ENCODE results near the gene KRTAP4-4.
"Not testable (repeated sequence)": the region's sequence is repeated elsewhere in the genome, so short reads cannot be mapped to it uniquely, and the experiment has no call there.

Gene KRTAP4-4

DNA sequence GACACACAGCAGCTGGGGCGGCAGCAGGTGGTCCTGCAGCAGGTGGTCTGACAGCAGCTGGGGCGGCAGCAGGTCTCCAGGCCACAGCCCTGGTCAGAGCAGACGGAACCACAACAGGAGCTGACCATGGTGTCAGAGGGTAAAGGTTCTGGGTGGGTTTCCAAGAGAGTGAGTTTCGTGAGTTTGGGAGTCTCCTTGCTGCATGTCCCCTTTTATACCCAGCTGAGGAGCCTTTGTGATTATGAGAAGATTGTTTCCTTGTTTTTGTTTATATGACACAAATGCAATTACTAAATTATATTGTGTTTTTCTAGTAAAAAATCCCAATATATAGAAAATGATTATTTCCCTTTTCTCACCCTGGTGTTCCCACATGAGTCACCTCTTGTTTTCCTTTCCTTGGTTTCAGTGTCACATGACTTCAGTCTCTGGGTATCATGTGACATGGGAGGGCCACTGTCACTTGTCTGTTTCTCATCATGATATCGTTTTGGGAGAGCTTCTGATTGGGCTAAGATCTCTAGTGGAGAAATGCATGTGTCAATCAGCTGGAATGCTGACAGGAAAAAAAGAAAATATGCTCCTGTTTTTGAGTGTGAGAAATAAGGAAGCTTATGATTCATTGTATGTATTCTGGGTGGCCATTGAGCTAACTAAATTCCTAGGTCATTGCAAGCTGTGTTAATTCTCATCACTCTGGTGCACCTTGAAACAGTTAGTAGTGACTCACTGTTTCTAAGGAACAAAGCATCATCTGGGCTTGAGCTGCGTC, 20.0 kb downstream of the KRTAP4-4 start, which contains the start of gene KRTAP4-6:
TSS of gene KRTAP4-6 (minus strand) at position 185 of the 772 bp plus-strand sequence. CDS start at position 128, 57 bp downstream.
- no peak within 1 kb of the TSS for H3K9ac ChIP-seq (ENCODE audit: low read depth, low read length, poor library complexity, severe bottlenecking)
- H3K4me2 ChIP-seq (ENCODE audit: low read depth, low read length, poor library complexity, severe bottlenecking), result no peak within 1 kb of the TSS
- H2AFZ ChIP-seq (ENCODE audit: low read length), result no peak within 1 kb of the TSS
- no peaks in the 10 kb centered on the region for H3K79me2 ChIP-seq (ENCODE audit: insufficient read depth, low read length)
- H3K9me3 ChIP-seq (ENCODE audit: insufficient read depth, low read depth, low read length), result peaks cover 9% of the 10 kb centered on the region; the same call in 1 of the 2 replicates
- H4K20me1 ChIP-seq (ENCODE audit: insufficient read depth, low read length, poor library complexity, severe bottlenecking), result no peaks in the 10 kb centered on the region
- H3K27me3 ChIP-seq (ENCODE audit: insufficient read depth, low read length, poor library complexity, severe bottlenecking), result no peaks in the 10 kb centered on the region
- TF ChIP-seq EZH2phosphoT487 (IDR thresholded peaks at IDR 0.05; ENCODE audit: borderline replicate concordance), result no peak
- TF ChIP-seq, protein P1, sequence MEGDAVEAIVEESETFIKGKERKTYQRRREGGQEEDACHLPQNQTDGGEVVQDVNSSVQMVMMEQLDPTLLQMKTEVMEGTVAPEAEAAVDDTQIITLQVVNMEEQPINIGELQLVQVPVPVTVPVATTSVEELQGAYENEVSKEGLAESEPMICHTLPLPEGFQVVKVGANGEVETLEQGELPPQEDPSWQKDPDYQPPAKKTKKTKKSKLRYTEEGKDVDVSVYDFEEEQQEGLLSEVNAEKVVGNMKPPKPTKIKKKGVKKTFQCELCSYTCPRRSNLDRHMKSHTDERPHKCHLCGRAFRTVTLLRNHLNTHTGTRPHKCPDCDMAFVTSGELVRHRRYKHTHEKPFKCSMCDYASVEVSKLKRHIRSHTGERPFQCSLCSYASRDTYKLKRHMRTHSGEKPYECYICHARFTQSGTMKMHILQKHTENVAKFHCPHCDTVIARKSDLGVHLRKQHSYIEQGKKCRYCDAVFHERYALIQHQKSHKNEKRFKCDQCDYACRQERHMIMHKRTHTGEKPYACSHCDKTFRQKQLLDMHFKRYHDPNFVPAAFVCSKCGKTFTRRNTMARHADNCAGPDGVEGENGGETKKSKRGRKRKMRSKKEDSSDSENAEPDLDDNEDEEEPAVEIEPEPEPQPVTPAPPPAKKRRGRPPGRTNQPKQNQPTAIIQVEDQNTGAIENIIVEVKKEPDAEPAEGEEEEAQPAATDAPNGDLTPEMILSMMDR (conservative IDR thresholded peaks at IDR 0.05; ENCODE audit: low read length), result no peak
- no peaks in the 10 kb centered on the region for H3K36me3 ChIP-seq (ENCODE audit: insufficient read depth, low read length)
- no peaks in the 10 kb centered on the region for H3K9me2 ChIP-seq (replicated peaks; ENCODE audit: low read depth, low read length)
- no peaks in the 10 kb centered on the region for H3F3A ChIP-seq (ENCODE audit: low read depth)
- no peak within 1 kb of the TSS for H3K4me3 ChIP-seq (ENCODE audit: low read length, poor library complexity, severe bottlenecking)
- H3K4me1 ChIP-seq (ENCODE audit: insufficient read depth, low read length, poor library complexity, severe bottlenecking), result no peaks in the 10 kb centered on the region

DNA sequence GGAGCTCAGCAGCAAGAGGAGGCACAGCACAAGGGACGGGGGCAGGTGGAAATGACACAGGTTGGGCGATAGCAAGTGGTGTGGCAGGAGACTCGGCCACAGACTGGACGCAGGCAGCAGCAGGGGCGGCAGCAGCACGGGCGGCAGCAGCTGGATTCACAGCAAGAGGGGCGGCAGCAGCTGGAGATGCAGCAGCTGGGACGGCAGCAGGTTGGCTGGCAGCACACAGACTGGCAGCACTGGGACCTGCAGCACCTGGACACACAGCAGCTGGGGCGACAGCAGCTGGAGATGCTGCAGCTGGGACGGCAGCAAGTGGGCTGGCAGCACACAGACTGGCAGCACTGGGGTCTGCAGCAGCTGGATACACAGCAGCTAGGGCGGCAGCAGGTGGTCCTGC, 20.7 kb downstream of the KRTAP4-4 start:
- not testable (repeated sequence) for H3F3A ChIP-seq (ENCODE audit: low read depth); H3K4me1 ChIP-seq (ENCODE audit: insufficient read depth, low read length, poor library complexity, severe bottlenecking); H2AFZ ChIP-seq (ENCODE audit: low read length); H4K20me1 ChIP-seq (ENCODE audit: insufficient read depth, low read length, poor library complexity, severe bottlenecking); H3K9ac ChIP-seq (ENCODE audit: low read depth, low read length, poor library complexity, severe bottlenecking); H3K9me2 ChIP-seq (replicated peaks; ENCODE audit: low read depth, low read length); H3K4me2 ChIP-seq (ENCODE audit: low read depth, low read length, poor library complexity, severe bottlenecking); H3K27me3 ChIP-seq (ENCODE audit: insufficient read depth, low read length, poor library complexity, severe bottlenecking); H3K4me3 ChIP-seq (ENCODE audit: low read length, poor library complexity, severe bottlenecking); H3K79me2 ChIP-seq (ENCODE audit: insufficient read depth, low read length); H3K36me3 ChIP-seq (ENCODE audit: insufficient read depth, low read length); H3K9me3 ChIP-seq (ENCODE audit: insufficient read depth, low read depth, low read length)

DNA sequence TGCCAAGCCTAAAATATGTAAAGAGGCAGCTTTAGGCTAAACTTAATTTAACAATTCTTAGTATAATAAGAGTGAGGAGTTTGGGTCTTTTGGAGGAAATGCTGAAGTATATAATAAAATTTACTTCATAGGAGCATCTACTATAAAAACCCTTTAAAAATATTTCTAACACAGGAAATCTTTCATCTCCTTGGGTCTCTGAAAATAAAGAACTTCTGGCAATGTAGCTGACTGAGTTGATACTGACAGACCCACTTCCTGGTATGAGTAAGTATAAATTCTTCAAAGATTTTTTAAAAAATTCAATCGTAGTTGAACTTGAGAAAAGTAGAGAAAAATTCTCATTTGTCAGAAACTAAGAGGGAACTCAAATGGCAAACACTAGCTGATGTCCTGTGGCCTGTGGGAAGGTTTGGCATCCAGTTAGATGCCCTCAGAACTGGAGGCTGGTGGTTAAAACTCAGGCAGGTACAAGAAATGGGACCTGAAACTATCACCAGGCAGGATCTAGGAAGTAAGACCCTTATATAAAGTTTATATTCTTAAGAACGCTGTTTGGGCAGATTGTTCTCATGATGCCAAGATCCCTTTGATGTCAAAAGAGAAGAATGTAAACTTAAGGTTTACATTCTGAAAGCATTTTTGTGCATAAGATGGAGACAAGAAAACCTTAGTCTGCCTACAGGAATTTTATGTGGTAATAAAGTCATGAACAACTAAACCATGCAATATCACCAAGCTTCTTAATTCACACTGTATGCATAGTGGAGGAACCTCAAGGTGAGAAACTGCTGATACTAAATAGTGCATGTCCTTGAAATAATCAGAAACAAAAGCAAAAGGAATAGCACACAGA, 26.4 kb downstream of the KRTAP4-4 start:
- H4K20me1 ChIP-seq (ENCODE audit: insufficient read depth, low read length, poor library complexity, severe bottlenecking), result no peaks in the 10 kb centered on the region
- H3K79me2 ChIP-seq (ENCODE audit: insufficient read depth, low read length), result no peaks in the 10 kb centered on the region
- no peaks in the 10 kb centered on the region for H3K9me3 ChIP-seq (ENCODE audit: insufficient read depth, low read depth, low read length)
- no peaks in the 10 kb centered on the region for H3K9me2 ChIP-seq (replicated peaks; ENCODE audit: low read depth, low read length)
- H3K4me2 ChIP-seq (ENCODE audit: low read depth, low read length, poor library complexity, severe bottlenecking), result peak overlapping the region; percentile 11
- H3F3A ChIP-seq (ENCODE audit: low read depth), result no peaks in the 10 kb centered on the region
- H3K27me3 ChIP-seq (ENCODE audit: insufficient read depth, low read length, poor library complexity, severe bottlenecking), result no peaks in the 10 kb centered on the region
- no peak overlapping the region for H3K4me3 ChIP-seq (ENCODE audit: low read length, poor library complexity, severe bottlenecking)
- peak overlapping the region; percentile 80 for H2AFZ ChIP-seq (ENCODE audit: low read length)
- no peak overlapping the region for H3K9ac ChIP-seq (ENCODE audit: low read depth, low read length, poor library complexity, severe bottlenecking)
- peaks cover 18% of the 10 kb centered on the region for H3K4me1 ChIP-seq (ENCODE audit: insufficient read depth, low read length, poor library complexity, severe bottlenecking)
- no peak for TF ChIP-seq EZH2phosphoT487 (IDR thresholded peaks at IDR 0.05; ENCODE audit: borderline replicate concordance)
- TF ChIP-seq, protein P1 (conservative IDR thresholded peaks at IDR 0.05; ENCODE audit: low read length), result no peak
- H3K36me3 ChIP-seq (ENCODE audit: insufficient read depth, low read length), result no peaks in the 10 kb centered on the region

All from Loucy (cell line).